ENCODE measurements around the gene CCDC121. TPM values are rescaled to one million over a fixed set of nuclear protein-coding genes. Genes with fewer than 3 reads are reported as not detected.
"Not testable (repeated sequence)": the region's sequence is repeated elsewhere in the genome, so short reads cannot be mapped to it uniquely, and the experiment has no call there.

The CCDC121 gene
- total and polyA plus RNA-seq, 7 donors: 0.98 to 10.3 (median 2.5) TPM

DNA sequence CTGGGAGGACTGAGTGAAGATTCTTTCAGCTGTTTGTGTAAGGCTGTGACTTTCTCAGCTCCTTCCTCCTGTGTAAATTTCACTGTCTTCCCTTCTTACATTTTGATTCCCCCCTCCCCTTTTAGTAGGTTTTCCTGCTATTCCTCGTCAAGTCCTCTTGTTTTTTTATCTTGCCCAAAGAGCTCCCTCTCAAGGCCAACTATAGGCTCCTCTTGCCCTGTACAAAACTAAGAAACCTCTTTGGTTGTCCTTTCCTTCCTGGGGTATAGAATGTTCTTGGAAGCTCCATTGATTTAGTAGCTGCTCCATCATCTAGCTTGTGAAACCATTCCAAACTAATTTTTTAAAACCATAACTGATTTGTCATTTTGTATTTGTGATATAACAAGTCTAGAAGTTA is 7.3 kb downstream of the CCDC121 start:
- no peak overlapping the region for H3K4me3 ChIP-seq
- ATAC-seq (no peak), DNase-seq (no peak)
- H3K9me3 ChIP-seq: no peaks in the 10 kb centered on the region
- intact Hi-C loops (cut with DNase I): loop anchor here in 1 of 2 donors (10.0 kb wide), 1 partner anchor 127 kb away; the partner anchor contains the start of genes FNDC4 and GCKR
- WGBS, 3 donors: 69 to 81% (median 78%) methylated on average over 1 of the region's 1 CpG
- no peaks in the 10 kb centered on the region for H3K27me3 ChIP-seq (ENCODE audit: insufficient read depth in 3 of 3, low read length in 2 of 3)
- H3K27ac ChIP-seq: no peak overlapping the region
- TF ChIP-seq, protein P1, sequence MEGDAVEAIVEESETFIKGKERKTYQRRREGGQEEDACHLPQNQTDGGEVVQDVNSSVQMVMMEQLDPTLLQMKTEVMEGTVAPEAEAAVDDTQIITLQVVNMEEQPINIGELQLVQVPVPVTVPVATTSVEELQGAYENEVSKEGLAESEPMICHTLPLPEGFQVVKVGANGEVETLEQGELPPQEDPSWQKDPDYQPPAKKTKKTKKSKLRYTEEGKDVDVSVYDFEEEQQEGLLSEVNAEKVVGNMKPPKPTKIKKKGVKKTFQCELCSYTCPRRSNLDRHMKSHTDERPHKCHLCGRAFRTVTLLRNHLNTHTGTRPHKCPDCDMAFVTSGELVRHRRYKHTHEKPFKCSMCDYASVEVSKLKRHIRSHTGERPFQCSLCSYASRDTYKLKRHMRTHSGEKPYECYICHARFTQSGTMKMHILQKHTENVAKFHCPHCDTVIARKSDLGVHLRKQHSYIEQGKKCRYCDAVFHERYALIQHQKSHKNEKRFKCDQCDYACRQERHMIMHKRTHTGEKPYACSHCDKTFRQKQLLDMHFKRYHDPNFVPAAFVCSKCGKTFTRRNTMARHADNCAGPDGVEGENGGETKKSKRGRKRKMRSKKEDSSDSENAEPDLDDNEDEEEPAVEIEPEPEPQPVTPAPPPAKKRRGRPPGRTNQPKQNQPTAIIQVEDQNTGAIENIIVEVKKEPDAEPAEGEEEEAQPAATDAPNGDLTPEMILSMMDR (IDR thresholded peaks at IDR 0.05): no peak
- H3K36me3 ChIP-seq (ENCODE audit: insufficient read depth in 1 of 2, low read depth in 1 of 2): peaks cover 3 to 77% of the 10 kb centered on the region in 2 donors
- H3K4me1 ChIP-seq: peaks cover 3% of the 10 kb centered on the region

- H3K9me3 ChIP-seq: no peaks in the 10 kb centered on the region
- ATAC-seq (no peak), DNase-seq (no peak)
- intact Hi-C loops (cut with DNase I): no loop called here
- no peaks in the 10 kb centered on the region for H3K27me3 ChIP-seq (ENCODE audit: insufficient read depth in 3 of 3, low read length in 2 of 3)
- H3K27ac ChIP-seq: no peak overlapping the region
- TF ChIP-seq, protein P1 (IDR thresholded peaks at IDR 0.05): no peak
- H3K4me1 ChIP-seq: no peaks in the 10 kb centered on the region
- peaks cover 4 to 67% of the 10 kb centered on the region in 2 donors for H3K36me3 ChIP-seq (ENCODE audit: insufficient read depth in 1 of 2, low read depth in 1 of 2)
- H3K4me3 ChIP-seq: no peak overlapping the region
- 97 to 98% (median 98%) methylated on average over 3 of the region's 3 CpGs for WGBS, 3 donors
Measured at GRCh38 chr2:27615316-27615715, 13.5 kb downstream of the CCDC121 start.

DNA sequence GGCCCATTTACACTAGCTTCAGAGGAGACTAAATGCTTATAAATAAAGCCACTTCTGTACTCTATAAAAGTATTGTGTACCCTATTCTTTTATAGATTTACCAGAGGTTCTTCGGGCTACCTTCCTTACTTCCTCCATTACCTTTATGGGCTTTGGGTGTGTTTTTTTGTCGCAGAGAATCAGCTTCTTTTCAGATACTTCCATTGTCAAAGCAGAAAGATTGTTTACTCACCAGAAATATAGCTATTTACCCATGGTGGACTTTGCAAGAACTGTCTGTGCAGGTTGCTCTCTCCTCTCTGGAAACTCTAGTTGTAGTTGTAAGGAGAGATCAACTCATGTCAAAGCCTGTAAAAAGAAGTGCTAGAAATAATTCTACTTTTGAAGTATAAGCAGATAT is 14.8 kb downstream of the CCDC121 start:
- TF ChIP-seq, protein P1 (IDR thresholded peaks at IDR 0.05): no peak
- Histone ChIP-seq H3K9me3 (no peaks in the 10 kb centered on the region), H3K4me1 (no peaks in the 10 kb centered on the region), H3K27me3 (ENCODE audit: insufficient read depth in 3 of 3, low read length in 2 of 3) (no peaks in the 10 kb centered on the region), H3K27ac (no peak overlapping the region), H3K4me3 (no peak overlapping the region), H3K36me3 (ENCODE audit: insufficient read depth in 1 of 2, low read depth in 1 of 2) (peaks cover 4 to 64% of the 10 kb centered on the region in 2 donors)
- ATAC-seq (no peak), DNase-seq (no peak)
- WGBS, 3 donors: 98 to 100% (median 99%) methylated on average over 2 of the region's 2 CpGs
- intact Hi-C loops (cut with DNase I): no loop called here

DNA sequence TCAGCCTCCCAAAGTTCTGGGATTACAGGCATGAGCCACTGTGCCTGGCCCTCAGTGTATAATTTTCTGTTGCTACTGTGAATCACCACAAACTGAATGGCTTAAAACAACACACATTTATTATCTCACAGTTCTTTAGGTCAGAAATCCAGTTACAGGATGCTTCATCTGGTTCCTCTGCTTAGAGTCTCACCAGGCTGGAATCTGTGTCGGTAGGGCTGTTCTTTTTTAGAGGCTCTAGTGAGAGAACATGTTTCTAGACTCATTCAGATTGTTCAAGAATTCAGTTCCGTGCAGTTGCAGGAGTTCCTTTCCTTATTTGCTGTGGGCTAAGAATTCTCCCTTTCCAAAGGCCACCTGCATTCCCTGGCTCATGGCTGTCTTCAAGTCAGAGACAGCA is 22.2 kb downstream of the CCDC121 start:
- intact Hi-C loops (cut with DNase I): no loop called here
- H3K36me3 ChIP-seq (ENCODE audit: insufficient read depth in 1 of 2, low read depth in 1 of 2): peaks cover 11 to 81% of the 10 kb centered on the region in 2 donors
- TF ChIP-seq, protein P1 (IDR thresholded peaks at IDR 0.05): no peak

GRCh38 chr2:27596627-27597026 is 32.2 kb downstream of the CCDC121 start:
- Histone ChIP-seq H3K4me3 (no peak overlapping the region), H3K9me3 (peaks cover 7% of the 10 kb centered on the region), H3K4me1 (no peaks in the 10 kb centered on the region), H3K27ac (no peak overlapping the region), H3K36me3 (ENCODE audit: insufficient read depth in 1 of 2, low read depth in 1 of 2) (peaks cover 4 to 27% of the 10 kb centered on the region in 2 donors), H3K27me3 (ENCODE audit: insufficient read depth in 3 of 3, low read length in 2 of 3) (no peaks in the 10 kb centered on the region)
- 96 to 100% (median 97%) methylated on average over 1 of the region's 1 CpG for WGBS, 3 donors
- DNase-seq (no peak), ATAC-seq (no peak)
- intact Hi-C loops (cut with DNase I): no loop called here
- TF ChIP-seq, protein P1 (IDR thresholded peaks at IDR 0.05): no peak

More for the DNA sequence above, 22.2 kb downstream of the CCDC121 start:
- no peaks in the 10 kb centered on the region for H3K4me1 ChIP-seq
- WGBS, 3 donors: 87 to 95% (median 92%) methylated on average over 2 of the region's 2 CpGs
- H3K27me3 ChIP-seq (ENCODE audit: insufficient read depth in 3 of 3, low read length in 2 of 3): no peaks in the 10 kb centered on the region
- ATAC-seq: no peak
- no peak for DNase-seq
- H3K4me3 ChIP-seq: no peak overlapping the region
- H3K27ac ChIP-seq: no peak overlapping the region
- H3K9me3 ChIP-seq: no peaks in the 10 kb centered on the region

- 97 to 99% (median 99%) methylated on average over 9 of the region's 9 CpGs for WGBS, 3 donors
- H3K27me3 ChIP-seq (ENCODE audit: insufficient read depth in 3 of 3, low read length in 2 of 3); intact Hi-C loops (cut with DNase I); H3K9me3 ChIP-seq; DNase-seq; H3K4me1 ChIP-seq; H3K4me3 ChIP-seq; ATAC-seq; H3K27ac ChIP-seq: not testable (repeated sequence)
- H3K36me3 ChIP-seq (ENCODE audit: insufficient read depth in 1 of 2, low read depth in 1 of 2): peaks cover 4 to 15% of the 10 kb centered on the region in 2 donors
Measured at GRCh38 chr2:27595412-27595811, 33.4 kb downstream of the CCDC121 start.

DNA sequence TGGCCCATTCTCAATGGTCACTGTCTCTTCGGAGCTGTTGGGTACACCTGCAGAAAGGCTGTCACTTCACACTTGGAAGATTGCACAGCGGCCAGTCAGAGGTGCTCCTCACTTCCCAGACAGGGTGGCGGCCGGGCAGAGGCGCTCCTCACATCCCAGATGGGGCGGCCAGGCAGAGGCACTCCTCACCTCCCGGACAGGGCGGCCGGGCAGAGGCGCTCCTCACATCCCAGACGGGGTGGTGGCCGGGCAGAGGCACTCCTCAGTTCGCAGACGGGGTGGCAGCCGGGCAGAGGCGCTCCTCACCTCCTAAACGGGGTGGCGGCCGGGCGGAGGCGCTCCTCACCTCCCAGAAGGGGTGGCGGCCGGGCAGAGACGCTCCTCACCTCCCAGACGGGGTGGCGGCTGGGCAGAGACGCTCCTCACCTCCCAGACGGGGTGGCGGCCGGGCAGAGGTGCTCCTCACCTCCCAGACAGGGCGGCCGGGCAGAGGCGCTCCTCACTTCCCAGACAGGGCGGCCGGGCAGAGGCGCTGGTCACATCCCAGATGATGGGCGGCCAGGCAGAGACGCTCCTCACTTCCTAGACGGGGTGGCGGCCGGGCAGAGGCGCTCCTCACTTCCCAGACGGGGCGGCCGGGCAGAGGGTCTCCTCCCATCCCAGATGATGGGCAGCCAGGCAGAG is 34.6 kb downstream of the CCDC121 start:
- H3K4me1 ChIP-seq; intact Hi-C loops (cut with DNase I); DNase-seq; H3K36me3 ChIP-seq (ENCODE audit: insufficient read depth in 1 of 2, low read depth in 1 of 2); H3K27me3 ChIP-seq (ENCODE audit: insufficient read depth in 3 of 3, low read length in 2 of 3); ATAC-seq; H3K4me3 ChIP-seq; H3K9me3 ChIP-seq; H3K27ac ChIP-seq: not testable (repeated sequence)
- 98 to 99% (median 98%) methylated on average over 45 of the region's 45 CpGs for WGBS, 3 donors

Data from psoas muscle (tissue), 8 donors.